MM.1S (cell line): ENCODE results near the gene TRAF3.

Experiments
- CTCF ChIP-seq: fragments of 300-600 bp; sonication (generic); IDR thresholded peaks from 2 replicates; pipeline ENCODE4 v1.5.1; 2016; ENCODE audit warnings: antibody characterized with exemption, low read length, mixed read lengths
- EZH2 ChIP-seq: fragments of 300-600 bp; sonication (generic); optimal IDR thresholded peaks from 2 replicates; pipeline ENCODE3; 2017; ENCODE audit warnings: low read depth, mild to moderate bottlenecking, antibody characterized with exemption, low read length, mixed read lengths

- TF ChIP-seq CTCF, result no peak
- TF ChIP-seq EZH2, result no peak
Measured at GRCh38 chr14:102750376-102750775, 26.9 kb upstream of the TRAF3 start.
